ENCODE results near the gene CTSF. TPM values are rescaled to one million over a fixed set of nuclear protein-coding genes. Genes with fewer than 3 reads are reported as not detected.

Gene CTSF
- total RNA-seq, 2 experiments from 2014 or later: 1.3 to 2.0 TPM

DNA sequence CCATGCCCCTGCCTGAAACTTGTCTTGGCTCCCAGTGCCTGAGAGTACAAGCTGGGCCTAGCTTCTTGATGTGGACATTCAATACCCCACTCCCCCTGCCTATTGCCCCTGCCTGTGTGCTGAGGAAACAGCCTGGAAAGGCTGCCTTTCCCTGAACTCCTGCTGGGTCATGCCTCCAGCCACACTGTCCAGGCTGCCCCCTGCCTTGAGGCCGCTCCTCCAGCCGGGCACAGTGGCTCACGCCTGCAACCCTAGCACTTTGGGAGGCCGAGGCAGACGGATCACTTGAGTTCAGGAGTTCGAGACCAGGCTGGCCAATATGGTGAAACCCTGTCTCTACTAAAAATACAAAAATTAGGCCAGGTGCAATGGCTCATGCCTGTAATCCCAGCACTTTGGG is 34.7 kb upstream of the CTSF start:
- no peak for ATAC-seq

DNA sequence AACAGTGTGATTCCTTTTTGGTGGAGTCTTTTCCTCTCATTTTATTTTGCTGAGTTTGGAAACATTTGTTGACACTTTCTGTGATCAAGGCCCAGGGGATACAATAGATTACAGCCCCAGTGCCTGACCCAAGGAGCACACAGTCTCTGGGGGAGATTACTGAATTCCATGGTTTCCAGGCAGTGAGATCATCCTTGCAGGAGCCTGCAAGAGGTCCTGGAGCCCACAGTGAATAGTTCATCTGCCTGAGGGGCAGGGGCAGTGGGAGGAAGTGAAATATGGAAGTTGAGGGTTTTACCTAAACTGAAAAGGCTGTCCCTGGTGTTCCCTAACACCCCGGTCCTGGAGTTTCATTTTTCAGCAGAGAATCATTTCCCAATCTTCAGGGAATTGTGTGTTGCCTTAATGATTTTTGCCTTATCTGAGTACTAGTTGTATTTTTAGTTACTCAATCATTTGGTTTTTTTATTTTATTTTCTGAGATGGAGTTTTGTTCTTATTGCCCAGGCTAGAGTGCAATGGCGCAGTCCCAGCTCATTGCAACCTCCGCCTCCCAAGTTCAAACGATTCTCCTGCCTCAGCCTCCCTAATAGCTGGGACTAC is 32.3 kb upstream of the CTSF start:
- intact Hi-C loops (cut with DNase I, micrococcal nuclease): no loop called here
- H3K4me3 Mint-ChIP-seq: no peak overlapping the region
- no peaks in the 10 kb centered on the region for H3K4me1 Mint-ChIP-seq

More for the DNA sequence above, 34.7 kb upstream of the CTSF start:
- Mint-ChIP-seq H3K4me1 (no peaks in the 10 kb centered on the region), H3K4me3 (no peak overlapping the region), H3K9me3 (ENCODE audit: low read depth) (no peaks in the 10 kb centered on the region), H3K27ac (no peak overlapping the region), H3K36me3 (ENCODE audit: low read depth) (peaks cover 8% of the 10 kb centered on the region), H3K27me3 (no peaks in the 10 kb centered on the region)
- DNase-seq: no peak
- ChIA-PET CTCF (no interaction called here), POLR2A (interaction anchor here (0.5 kb wide), 1 partner anchor 11 kb away, joined by 10 read pairs; no protein-coding TSS in a partner anchor)
- intact Hi-C loops (cut with DNase I, micrococcal nuclease): no loop called here

DNA sequence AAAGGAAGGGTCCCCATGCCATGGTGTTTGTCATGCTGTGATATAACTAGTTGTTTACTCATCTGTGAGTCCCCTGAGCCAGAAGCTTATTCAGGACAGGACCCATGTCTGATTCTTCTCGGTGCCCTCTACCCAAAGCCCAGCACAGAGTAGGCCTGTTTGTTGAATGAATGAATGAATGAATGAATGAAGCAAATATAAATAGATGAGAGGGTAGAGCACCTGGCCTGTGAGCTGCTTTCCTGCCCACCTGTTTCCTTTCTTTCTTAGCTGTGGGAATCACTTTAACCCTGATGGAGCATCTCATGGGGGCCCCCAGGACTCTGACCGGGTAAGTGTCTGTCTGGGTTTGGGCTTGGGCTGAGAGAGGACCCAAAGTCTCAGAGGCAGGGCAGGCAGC is 31.8 kb upstream of the CTSF start:
- no peak overlapping the region for H3K27ac Mint-ChIP-seq
- POLR2A ChIA-PET: no interaction called here
- DNase-seq (no peak), ATAC-seq (no peak)
- CTCF ChIA-PET: interaction anchor here (0.6 to 1.0 kb wide), 2 partner anchors 22 to 234 kb away, joined by 3 to 5 read pairs; no protein-coding TSS in a partner anchor
- intact Hi-C loops (cut with DNase I, micrococcal nuclease): no loop called here
- H3K27me3 Mint-ChIP-seq: no peaks in the 10 kb centered on the region
- H3K36me3 Mint-ChIP-seq (ENCODE audit: low read depth): peaks cover 8% of the 10 kb centered on the region
- peaks cover 3% of the 10 kb centered on the region for H3K4me1 Mint-ChIP-seq
- H3K9me3 Mint-ChIP-seq (ENCODE audit: low read depth): no peaks in the 10 kb centered on the region
- no peak overlapping the region for H3K4me3 Mint-ChIP-seq

More for the DNA sequence above, 32.3 kb upstream of the CTSF start:
- Mint-ChIP-seq H3K9me3 (ENCODE audit: low read depth) (no peaks in the 10 kb centered on the region), H3K36me3 (ENCODE audit: low read depth) (peaks cover 8% of the 10 kb centered on the region), H3K27ac (no peak overlapping the region), H3K27me3 (no peaks in the 10 kb centered on the region)
- no peak for ATAC-seq
- no peak for DNase-seq
- CTCF ChIA-PET: interaction anchor here (1.0 kb wide), 1 partner anchor 23 kb away, joined by 5 read pairs; no protein-coding TSS in a partner anchor
- POLR2A ChIA-PET: interaction anchor here (0.5 kb wide), 1 partner anchor 16 kb away, joined by 4 read pairs; the partner anchor contains the start of gene RBM14

DNA sequence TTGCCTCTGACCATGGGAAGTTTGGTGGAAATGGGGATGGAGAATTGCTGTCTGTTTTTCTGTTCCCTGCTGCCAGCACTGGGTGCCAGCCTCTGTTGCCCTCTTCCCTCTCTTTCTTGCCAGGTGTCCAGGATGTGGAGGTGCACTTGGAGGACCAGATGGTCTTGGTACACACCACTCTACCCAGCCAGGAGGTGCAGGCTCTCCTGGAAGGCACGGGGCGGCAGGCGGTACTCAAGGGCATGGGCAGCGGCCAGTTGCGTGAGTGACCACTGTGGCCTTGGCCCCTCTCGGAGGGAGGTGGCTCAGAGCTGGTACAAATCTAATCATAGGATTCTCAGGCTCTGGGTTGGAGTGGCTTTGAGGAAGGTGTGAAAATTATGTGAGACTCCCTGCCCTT is 30.6 kb upstream of the CTSF start:
- ATAC-seq: no peak
- peaks cover 4% of the 10 kb centered on the region for H3K36me3 Mint-ChIP-seq (ENCODE audit: low read depth)
- ChIA-PET CTCF (interaction anchor here (0.5 to 0.7 kb wide), 2 partner anchors 13 to 210 kb away, joined by 3 read pairs; no protein-coding TSS in a partner anchor), POLR2A (no interaction called here)
- H3K4me3 Mint-ChIP-seq: no peak overlapping the region
- no peak overlapping the region for H3K27ac Mint-ChIP-seq
- peaks cover 9% of the 10 kb centered on the region for H3K4me1 Mint-ChIP-seq
- DNase-seq: no peak
- H3K9me3 Mint-ChIP-seq (ENCODE audit: low read depth): no peaks in the 10 kb centered on the region
- intact Hi-C loops (cut with DNase I, micrococcal nuclease): no loop called here
- H3K27me3 Mint-ChIP-seq: no peaks in the 10 kb centered on the region

DNA sequence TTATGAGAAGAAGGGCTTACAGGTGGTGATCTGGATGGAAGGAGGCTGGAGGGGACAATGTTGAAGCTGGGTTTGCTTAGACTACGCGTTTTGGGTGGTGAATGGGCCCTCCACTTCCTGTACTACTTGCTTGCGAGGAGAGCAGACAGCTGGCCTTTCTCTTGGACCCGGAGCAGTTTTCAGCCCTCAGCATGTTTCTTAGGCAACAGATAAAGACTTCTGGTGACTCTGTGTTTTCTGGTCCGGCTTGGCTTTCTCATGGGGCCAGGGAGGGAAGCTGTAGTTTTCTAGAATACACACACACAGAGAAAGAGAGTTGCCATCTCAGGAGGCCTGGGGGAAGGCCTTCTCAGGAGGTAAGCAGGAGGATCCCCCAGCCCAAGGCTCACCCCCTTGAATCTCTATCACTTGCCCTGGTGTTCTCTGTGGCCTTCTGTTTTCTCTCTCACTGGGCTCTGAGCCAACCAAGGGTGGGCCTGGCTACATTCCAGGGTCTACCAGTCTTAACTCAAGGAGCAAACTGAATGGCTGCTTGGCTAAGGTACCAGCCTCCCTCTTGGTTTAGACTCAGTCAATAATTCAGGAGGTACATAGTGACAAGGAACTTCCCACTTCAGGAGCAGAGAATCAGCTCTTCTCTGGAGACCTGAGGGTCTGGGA is 27.0 kb upstream of the CTSF start:
- POLR2A ChIA-PET: interaction anchor here (0.6 to 1.8 kb wide), 2 partner anchors 32 to 83 kb away, joined by 3 to 4 read pairs; no protein-coding TSS in a partner anchor
- Mint-ChIP-seq H3K36me3 (ENCODE audit: low read depth) (no peaks in the 10 kb centered on the region), H3K9me3 (ENCODE audit: low read depth) (no peaks in the 10 kb centered on the region), H3K4me3 (no peak overlapping the region), H3K27ac (peak overlapping the region; percentile 3), H3K4me1 (peaks cover 19% of the 10 kb centered on the region), H3K27me3 (no peaks in the 10 kb centered on the region)
- CTCF ChIA-PET: interaction anchor here (0.6 to 1.5 kb wide), 7 partner anchors 15 to 105 kb away, joined by 3 to 6 read pairs (median 4); partner anchors contain the start of gene RBM4B
- ATAC-seq (no peak), DNase-seq (no peak)
- intact Hi-C loops (cut with DNase I, micrococcal nuclease): no loop called here

DNA sequence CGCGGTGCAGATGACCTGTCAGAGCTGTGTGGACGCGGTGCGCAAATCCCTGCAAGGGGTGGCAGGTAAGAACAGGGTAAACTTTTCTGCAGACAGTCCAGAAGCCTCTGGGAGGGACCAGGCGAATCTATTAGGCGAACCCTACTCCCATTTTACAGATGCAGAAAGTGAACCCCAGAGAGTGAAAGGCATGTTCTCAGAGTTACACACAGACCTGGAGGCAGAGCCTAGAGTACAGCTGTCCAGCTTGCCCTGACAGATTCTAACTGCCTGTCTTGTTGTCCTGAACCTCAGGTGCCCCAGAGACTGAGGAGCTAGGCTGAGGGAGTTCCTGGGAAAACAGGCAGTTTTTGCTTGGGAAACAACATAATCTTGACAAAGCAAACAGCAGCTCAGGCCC is 25.2 kb upstream of the CTSF start:
- ChIA-PET POLR2A (interaction anchor here (0.7 to 2.6 kb wide), 4 partner anchors 33 to 49 kb away, joined by 4 to 20 read pairs (median 8); partner anchors contain the start of gene RBM4), CTCF (interaction anchor here (1.0 to 2.0 kb wide), 2 partner anchors 12 to 52 kb away, joined by 3 to 10 read pairs; no protein-coding TSS in a partner anchor)
- no peaks in the 10 kb centered on the region for H3K9me3 Mint-ChIP-seq (ENCODE audit: low read depth)
- peak overlapping the region; percentile 98 for H3K27ac Mint-ChIP-seq
- peaks cover 19% of the 10 kb centered on the region for H3K4me1 Mint-ChIP-seq
- ATAC-seq (no peak), DNase-seq (no peak)
- peak overlapping the region; percentile 93 for H3K4me3 Mint-ChIP-seq
- no peaks in the 10 kb centered on the region for H3K36me3 Mint-ChIP-seq (ENCODE audit: low read depth)
- H3K27me3 Mint-ChIP-seq: no peaks in the 10 kb centered on the region
- intact Hi-C loops (cut with DNase I, micrococcal nuclease): loop anchor here (1.0 to 5.0 kb wide), 14 partner anchors 23 to 591 kb away; partner anchors contain the start of genes RBM14 (in 2 of the 2), RBM4 (in 2 of the 2), RBM4B (in 2 of the 2) and RCE1 (in 2 of the 2)

DNA sequence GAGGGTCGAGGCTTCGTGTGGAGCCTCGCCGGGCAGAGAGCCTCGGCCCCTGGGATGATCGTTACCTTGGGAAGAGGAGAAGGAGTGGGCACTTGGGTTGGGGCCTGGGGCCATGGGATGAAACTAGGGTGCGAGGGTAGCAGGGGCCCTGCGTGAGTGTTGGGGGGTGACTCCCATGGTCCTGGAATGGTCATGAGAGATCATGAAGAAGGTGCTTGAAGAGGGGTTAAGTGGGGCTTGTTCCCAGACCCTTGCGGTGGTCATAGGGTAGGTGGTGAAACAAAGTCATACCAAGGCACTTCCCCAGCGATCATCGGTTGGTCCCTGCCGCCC is 24.9 kb upstream of the CTSF start:
- POLR2A ChIA-PET: interaction anchor here (0.8 to 2.6 kb wide), 4 partner anchors 23 to 45 kb away, joined by 4 to 20 read pairs (median 9); partner anchors contain the start of genes RBM14 and RBM4
- H3K9me3 Mint-ChIP-seq (ENCODE audit: low read depth): no peaks in the 10 kb centered on the region
- H3K27ac Mint-ChIP-seq: peak overlapping the region; percentile 98
- H3K4me3 Mint-ChIP-seq: peak overlapping the region; percentile 93
- CTCF ChIA-PET: interaction anchor here (1.0 to 2.9 kb wide), 5 partner anchors 10 to 84 kb away, joined by 3 to 24 read pairs (median 4); partner anchors contain the start of gene RBM4B
- H3K4me1 Mint-ChIP-seq: peaks cover 19% of the 10 kb centered on the region
- DNase-seq (no peak), ATAC-seq (peak; percentile 12)
- intact Hi-C loops (cut with DNase I, micrococcal nuclease): loop anchor here (1.0 to 5.0 kb wide), 14 partner anchors 23 to 591 kb away; partner anchors contain the start of genes RBM14 (in 2 of the 2), RBM4 (in 2 of the 2), RBM4B (in 2 of the 2) and RCE1 (in 2 of the 2)
- no peaks in the 10 kb centered on the region for H3K36me3 Mint-ChIP-seq (ENCODE audit: low read depth)
- H3K27me3 Mint-ChIP-seq: no peaks in the 10 kb centered on the region

DNA sequence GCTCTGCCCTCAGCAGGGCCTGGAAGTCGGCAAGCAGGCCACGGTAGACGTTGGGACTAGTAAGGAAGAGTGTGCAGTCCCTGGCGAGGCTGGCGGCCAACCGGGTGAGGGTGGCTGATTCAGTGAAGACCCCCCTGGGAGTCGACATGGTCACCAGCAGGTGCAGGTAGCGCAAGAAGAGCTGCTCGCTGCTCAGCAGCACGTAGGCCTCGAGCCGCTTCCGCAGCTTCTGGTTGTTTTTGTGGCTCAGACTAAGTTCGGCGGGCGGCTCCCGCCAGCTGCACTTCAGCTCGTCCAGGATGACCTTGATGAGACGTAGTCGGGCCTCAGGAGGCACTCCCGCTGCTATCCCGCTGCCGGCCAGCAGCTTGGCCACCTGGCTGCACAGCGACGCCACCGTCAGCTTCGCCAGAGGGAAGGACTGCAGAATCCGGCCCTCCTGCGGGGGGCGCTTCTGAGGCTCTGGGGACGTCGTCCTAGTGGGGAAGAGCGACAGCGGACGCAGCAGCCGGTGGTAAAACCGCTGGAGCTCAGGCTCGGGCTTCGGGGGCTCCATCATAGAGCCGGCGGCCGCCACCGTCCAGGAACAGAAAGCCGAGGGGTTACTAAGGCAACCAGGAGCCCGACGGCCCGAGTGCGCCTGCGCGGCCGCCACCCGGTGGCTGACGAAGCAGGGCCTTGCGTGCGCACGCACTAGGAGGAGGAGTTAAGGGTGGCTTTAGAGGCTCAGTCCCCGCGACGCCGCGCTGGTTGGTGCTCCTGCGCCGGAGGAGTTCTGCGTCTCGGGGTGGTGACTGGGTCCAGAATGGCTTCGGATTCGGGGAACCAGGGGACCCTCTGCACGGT is 24.3 kb upstream of the CTSF start, which contains the start of the genes CCDC87 and CCS:
Gene CCDC87, minus strand, starts transcription at position 607 of the 846 bp plus-strand sequence. Its CDS starts 48 bp downstream, at position 559.
Gene CCS, plus strand, starts transcription at position 729 of the 846 bp plus-strand sequence. Its CDS starts 77 bp downstream, at position 806.
- no peaks in the 10 kb centered on the region for H3K36me3 Mint-ChIP-seq (ENCODE audit: low read depth)
- POLR2A ChIA-PET: interaction anchor here (1.0 to 2.6 kb wide), 3 partner anchors 24 to 46 kb away, joined by 4 to 20 read pairs (median 10); partner anchors contain the start of genes RBM14 and RBM4
- DNase-seq (peak; percentile 99), ATAC-seq (peak; percentile 100)
- no peaks in the 10 kb centered on the region for H3K27me3 Mint-ChIP-seq
- peak within 1 kb of the TSS; percentile 93 for H3K4me3 Mint-ChIP-seq
- CTCF ChIA-PET: interaction anchor here (0.6 to 3.3 kb wide), 14 partner anchors 10 to 284 kb away, joined by 3 to 24 read pairs (median 4); partner anchors contain the start of genes MRPL11, RBM4B and ZDHHC24
- no peaks in the 10 kb centered on the region for H3K9me3 Mint-ChIP-seq (ENCODE audit: low read depth)
- peaks cover 19% of the 10 kb centered on the region for H3K4me1 Mint-ChIP-seq
- H3K27ac Mint-ChIP-seq: peak within 1 kb of the TSS; percentile 98
- intact Hi-C loops (cut with DNase I, micrococcal nuclease): loop anchor here (1.0 to 5.0 kb wide), 14 partner anchors 24 to 590 kb away; partner anchors contain the start of genes RBM14 (in 2 of the 2), RBM4 (in 2 of the 2), RBM4B (in 2 of the 2) and RCE1 (in 2 of the 2)

DNA sequence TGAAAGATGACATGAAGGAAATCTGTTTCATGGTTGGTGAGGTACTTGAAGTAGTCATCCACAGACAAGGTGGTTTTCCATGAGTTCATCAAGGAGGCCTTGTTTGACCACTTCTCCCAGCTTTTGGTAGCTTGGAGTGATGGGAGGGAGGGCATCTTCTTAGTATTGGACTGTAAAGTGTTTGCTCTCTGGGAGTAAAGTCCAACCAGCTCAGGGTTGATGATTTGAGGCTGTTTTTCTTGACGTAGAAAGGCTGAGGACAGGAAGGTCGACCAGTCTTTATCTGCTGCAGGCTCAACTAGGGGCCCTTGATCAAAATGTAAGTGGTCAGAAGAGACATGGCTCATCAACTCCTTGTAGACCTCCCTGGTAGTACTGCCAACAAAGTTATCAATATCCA is 22.8 kb upstream of the CTSF start:
- intact Hi-C loops (cut with DNase I, micrococcal nuclease): loop anchor here in 1 of 2 experiments (5.0 kb wide), 1 partner anchor 589 kb away; the partner anchor contains the start of genes BANF1 and EIF1AD

More for the DNA sequence above, 22.8 kb upstream of the CTSF start:
- Mint-ChIP-seq H3K27me3 (no peaks in the 10 kb centered on the region), H3K9me3 (ENCODE audit: low read depth) (no peaks in the 10 kb centered on the region), H3K4me1 (peaks cover 19% of the 10 kb centered on the region), H3K4me3 (no peak overlapping the region), H3K27ac (no peak overlapping the region), H3K36me3 (ENCODE audit: low read depth) (no peaks in the 10 kb centered on the region)
- ChIA-PET POLR2A (no interaction called here), CTCF (interaction anchor here (1.2 to 3.3 kb wide), 6 partner anchors 10 to 177 kb away, joined by 3 to 24 read pairs (median 6); partner anchors contain the start of genes CTSF and RBM4B)
- ATAC-seq (no peak), DNase-seq (no peak)
